ENCODE measurements around the gene HIGD2A. TPM values are rescaled to one million over a fixed set of nuclear protein-coding genes. Genes with fewer than 3 reads are reported as not detected.

Gene HIGD2A
- total and polyA plus RNA-seq, 2 of the 13 experiments (the other 11 are each of a cell fraction or from before 2014, with no cell fraction given) = 89.2 to 146 TPM

- TF ChIP-seq USF2 (IDR thresholded peaks at IDR 0.05; ENCODE audit: low read depth, low read length) (no peak), USF2 (CRISPR knock-in tag; IDR thresholded peaks at IDR 0.05; ENCODE audit: borderline replicate concordance) (no peak)
These were observed 5.5 kb downstream of the HIGD2A start (continued) for GRCh38 chr5:176394096-176394495.

GRCh38 chr5:176394881-176395675 lies 6.5 kb downstream of the HIGD2A start:
- Histone ChIP-seq H2AFZ (ENCODE audit: low read length) (no peak overlapping the region), H3K9me3 (ENCODE audit: low read length) (no peaks in the 10 kb centered on the region), H3K4me2 (ENCODE audit: low read depth, low read length) (no peak overlapping the region), H3K27ac (ENCODE audit: extremely low read length, insufficient read depth, low read length) (no peak overlapping the region), H4K20me1 (ENCODE audit: insufficient read depth, low read length) (no peaks in the 10 kb centered on the region; the same call in 1 of the 2 replicates), H3K79me2 (ENCODE audit: insufficient read depth, low read length) (no peaks in the 10 kb centered on the region), H3K36me3 (replicated peaks in 1 of 2; ENCODE audit: control insufficient read depth in 1 of 2, insufficient read depth in 2 of 2, low read length in 2 of 2) (peaks cover 2 to 6% of the 10 kb centered on the region in 2 experiments; a peak in 2 of 5 replicates), H3K4me3 (replicated peaks in 1 of 3; ENCODE audit: insufficient read depth in 1 of 3, low read depth in 2 of 3, low read length in 3 of 3) (no peak overlapping the region), H3K9ac (ENCODE audit: insufficient read depth, low read depth, low read length) (no peak overlapping the region), H3K4me1 (ENCODE audit: insufficient read depth, low read length) (peaks cover 3% of the 10 kb centered on the region), H3K27me3 (ENCODE audit: control insufficient read depth in 1 of 2, insufficient read depth in 2 of 2, low read length in 2 of 2) (no peaks in the 10 kb centered on the region)
- DNase-seq (ENCODE audit: low spot score) = no peak
- 91% methylated on average over 10 of the region's 11 CpGs for WGBS (ENCODE audit: low lambda C conversion rate)
- BruUV-seq (replicated peaks) = no TSS peak
- in situ Hi-C loops (cut with HindIII; ENCODE audit: extremely low pct_ligation_motif_present, low pct_unique_long_range_greater_than_20kb) = no loop called here
- POLR2A ChIA-PET = no interaction called here
- CTCF ChIA-PET (ENCODE audit: low intra/inter-chr PET ratio, low total read pairs) = no interaction called here
- no peak for ATAC-seq
- intact Hi-C loops (cut with micrococcal nuclease; ENCODE audit: unreplicated experiment) = no loop called here
- FAIRE-seq = no peak
- TF ChIP-seq ZNF567 (CRISPR knock-in tag; IDR thresholded peaks at IDR 0.05; ENCODE audit: borderline replicate concordance) = no peak
- no peak for TF ChIP-seq ZNF607 (CRISPR knock-in tag; IDR thresholded peaks at IDR 0.05; ENCODE audit: borderline replicate concordance)
- no peak for TF ChIP-seq DMAP1 (CRISPR knock-in tag; IDR thresholded peaks at IDR 0.05)
- no peak for TF ChIP-seq CC2D1A (CRISPR knock-in tag; IDR thresholded peaks at IDR 0.05)
- TF ChIP-seq FOSL1 (CRISPR knock-in tag; IDR thresholded peaks at IDR 0.05; ENCODE audit: borderline replicate concordance) = no peak
- no peak for TF ChIP-seq AHR (CRISPR knock-in tag; IDR thresholded peaks at IDR 0.05)
- no peak for TF ChIP-seq ZNF468 (CRISPR knock-in tag; IDR thresholded peaks at IDR 0.05)
- TF ChIP-seq HMGXB3 (CRISPR knock-in tag; IDR thresholded peaks at IDR 0.05; ENCODE audit: borderline replicate concordance) = no peak
- no peak for TF ChIP-seq STAT6 (CRISPR knock-in tag; IDR thresholded peaks at IDR 0.05; ENCODE audit: borderline replicate concordance)
- TF ChIP-seq PLRG1 (conservative IDR thresholded peaks at IDR 0.05) = no peak
- TF ChIP-seq KDM5A (IDR thresholded peaks at IDR 0.05; ENCODE audit: borderline replicate concordance, low read length) = no peak

Measured in HepG2 (cell line).